ENCODE measurements around the gene FMO1.

GRCh38 chr1:171254859-171255258 is 6.6 kb downstream of the FMO1 start:
- TF ChIP-seq CTCF (IDR thresholded peaks at IDR 0.05), result no peak
- TF ChIP-seq POLR2A (IDR thresholded peaks at IDR 0.05), result no peak
- no peak for TF ChIP-seq EP300 (IDR thresholded peaks at IDR 0.05)
- TF ChIP-seq POLR2AphosphoS5 (IDR thresholded peaks at IDR 0.05), result no peak

Measured in stomach (tissue), 4 donors.